ENCODE results near the gene NAA40.

- TF ChIP-seq RFX5 (IDR thresholded peaks at IDR 0.05; ENCODE audit: low read depth, low read length), result no peak
- TF ChIP-seq CTCF (conservative IDR thresholded peaks at IDR 0.05; ENCODE audit: low read depth, low read length), result no peak
- no peak for TF ChIP-seq SMC3 (IDR thresholded peaks at IDR 0.05; ENCODE audit: low read depth, low read length)
- TF ChIP-seq POLR2A (IDR thresholded peaks at IDR 0.05; ENCODE audit: low read depth, low read length), result no peak
- no peak for TF ChIP-seq CEBPB (IDR thresholded peaks at IDR 0.05; ENCODE audit: low read depth, low read length)
- TF ChIP-seq RAD21 (IDR thresholded peaks at IDR 0.05; ENCODE audit: low read length), result no peak
- no peak for TF ChIP-seq MAFK (IDR thresholded peaks at IDR 0.05; ENCODE audit: low read depth, low read length)
- no peak for TF ChIP-seq RCOR1 (IDR thresholded peaks at IDR 0.05; ENCODE audit: insufficient replicate concordance, low read length)
- TF ChIP-seq USF2 (IDR thresholded peaks at IDR 0.05; ENCODE audit: low read depth, low read length), result no peak
- no peak for TF ChIP-seq FOS (IDR thresholded peaks at IDR 0.05; ENCODE audit: low read depth, low read length)
- TF ChIP-seq NFE2L2 (IDR thresholded peaks at IDR 0.05; ENCODE audit: low read depth, low read length), result no peak
- TF ChIP-seq MXI1 (IDR thresholded peaks at IDR 0.05; ENCODE audit: borderline replicate concordance, low read depth, low read length), result no peak
- TF ChIP-seq MAZ (IDR thresholded peaks at IDR 0.05; ENCODE audit: borderline replicate concordance, low read depth, low read length), result no peak
- no peak for TF ChIP-seq BHLHE40 (IDR thresholded peaks at IDR 0.05; ENCODE audit: low read depth, low read length)
Measured at GRCh38 chr11:63958008-63958407, 19.2 kb downstream of the NAA40 start.
